ENCODE measurements around the gene PPP1R2.

DNA sequence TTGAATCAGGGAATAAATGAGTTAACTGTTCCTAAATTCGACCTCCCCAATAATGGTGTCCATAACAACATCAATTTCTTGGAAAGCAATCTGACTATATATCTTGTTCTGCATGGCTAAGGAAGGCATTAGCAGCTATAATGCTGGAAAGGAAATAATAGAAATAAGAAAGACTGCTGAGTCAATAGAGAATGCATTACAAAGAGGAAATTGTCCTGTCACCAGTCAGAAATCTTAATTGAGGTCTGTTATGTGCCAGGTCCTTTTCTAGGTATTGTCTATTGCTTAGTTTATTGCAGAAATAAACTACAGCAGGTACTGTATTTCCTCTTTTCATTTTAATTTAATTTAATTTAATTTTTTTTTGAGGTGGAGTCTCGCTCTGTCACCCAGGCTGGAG is 5.9 kb upstream of the PPP1R2 start:
- TF ChIP-seq, protein P1, sequence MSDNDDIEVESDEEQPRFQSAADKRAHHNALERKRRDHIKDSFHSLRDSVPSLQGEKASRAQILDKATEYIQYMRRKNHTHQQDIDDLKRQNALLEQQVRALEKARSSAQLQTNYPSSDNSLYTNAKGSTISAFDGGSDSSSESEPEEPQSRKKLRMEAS (IDR thresholded peaks at IDR 0.05) = no peak
- TF ChIP-seq CTCF (IDR thresholded peaks at IDR 0.05 in 2 of 3, conservative IDR thresholded peaks at IDR 0.05 in 1 of 3; ENCODE audit: borderline replicate concordance in 1 of 3, insufficient read depth in 1 of 3, low read depth in 2 of 3, low read length in 2 of 3) (no peak), SP1 (IDR thresholded peaks at IDR 0.05; ENCODE audit: low read depth) (no peak), REST (IDR thresholded peaks at IDR 0.05; ENCODE audit: low read depth) (no peak), CEBPB (IDR thresholded peaks at IDR 0.05; ENCODE audit: low read depth) (no peak)

Data from HCT116 (cell line).